Glutamatergic neuron (in vitro differentiated cells): Measurements from ENCODE around the gene KCNA2. TPM values are rescaled to one million over a fixed set of nuclear protein-coding genes. Genes with fewer than 3 reads are reported as not detected.

Source experiments
- DNase-seq: peaks from one replicate; pipeline ENCODE4 v3.0.0; 2022
- H3K27ac Mint-ChIP-seq: one replicate; pipeline ENCODE4 v1.8.0; 2020; ENCODE audit warnings: mild to moderate bottlenecking, mixed read lengths, inconsistent platforms; ENCODE audit not compliant: unreplicated experiment
- H3K27me3 Mint-ChIP-seq: one replicate; pipeline ENCODE4 v1.8.0; 2020; ENCODE audit warnings: mild to moderate bottlenecking, moderate library complexity, mixed read lengths, inconsistent platforms; ENCODE audit not compliant: unreplicated experiment
- H3K36me3 Mint-ChIP-seq: one replicate; pipeline ENCODE4 v1.8.0; 2020; ENCODE audit warnings: mild to moderate bottlenecking, mixed read lengths, inconsistent platforms; ENCODE audit not compliant: unreplicated experiment
- H3K4me1 Mint-ChIP-seq: one replicate; pipeline ENCODE4 v1.8.0; 2020; ENCODE audit warnings: mild to moderate bottlenecking, low read depth, mixed read lengths, inconsistent platforms; ENCODE audit not compliant: unreplicated experiment
- H3K4me3 Mint-ChIP-seq: one replicate; pipeline ENCODE4 v1.8.0; 2020; ENCODE audit warnings: mild to moderate bottlenecking, mixed read lengths, inconsistent platforms; ENCODE audit not compliant: unreplicated experiment
- H3K9me3 Mint-ChIP-seq: one replicate; pipeline ENCODE4 v1.8.0; 2020; ENCODE audit warnings: mild to moderate bottlenecking, moderate library complexity, mixed read lengths, inconsistent platforms; ENCODE audit not compliant: unreplicated experiment
- total RNA-seq: library from RNA; stranded (reverse); fragmentation: NEBNext Ultra II Directional; extraction: Animal tissue kit (Norgen Biotek cat#: 25700); gene quantifications from one replicate; pipeline ENCODE4 v1.2.1, GENCODE V29; 2021; ENCODE audit not compliant: unreplicated experiment
- TF ChIP-seq, protein P1 (sequence below): fragments of 200-600 bp; sonication (generic); IDR thresholded peaks from one replicate; pipeline ENCODE4 v1.5.0; 2021; ENCODE audit not compliant: partially characterized antibody, unreplicated experiment

The KCNA2 gene
- total RNA-seq, 1 donor from 2014 or later, result 19.7 TPM

- no peaks in the 10 kb centered on the region for H3K36me3 Mint-ChIP-seq
- DNase-seq, result no peak
- peak overlapping the region; percentile 28 for H3K27ac Mint-ChIP-seq
- H3K4me1 Mint-ChIP-seq, result peaks cover 23% of the 10 kb centered on the region
- H3K4me3 Mint-ChIP-seq, result no peak overlapping the region
- H3K27me3 Mint-ChIP-seq, result peaks cover 5% of the 10 kb centered on the region
- peaks cover 11% of the 10 kb centered on the region for H3K9me3 Mint-ChIP-seq
- TF ChIP-seq, protein P1, sequence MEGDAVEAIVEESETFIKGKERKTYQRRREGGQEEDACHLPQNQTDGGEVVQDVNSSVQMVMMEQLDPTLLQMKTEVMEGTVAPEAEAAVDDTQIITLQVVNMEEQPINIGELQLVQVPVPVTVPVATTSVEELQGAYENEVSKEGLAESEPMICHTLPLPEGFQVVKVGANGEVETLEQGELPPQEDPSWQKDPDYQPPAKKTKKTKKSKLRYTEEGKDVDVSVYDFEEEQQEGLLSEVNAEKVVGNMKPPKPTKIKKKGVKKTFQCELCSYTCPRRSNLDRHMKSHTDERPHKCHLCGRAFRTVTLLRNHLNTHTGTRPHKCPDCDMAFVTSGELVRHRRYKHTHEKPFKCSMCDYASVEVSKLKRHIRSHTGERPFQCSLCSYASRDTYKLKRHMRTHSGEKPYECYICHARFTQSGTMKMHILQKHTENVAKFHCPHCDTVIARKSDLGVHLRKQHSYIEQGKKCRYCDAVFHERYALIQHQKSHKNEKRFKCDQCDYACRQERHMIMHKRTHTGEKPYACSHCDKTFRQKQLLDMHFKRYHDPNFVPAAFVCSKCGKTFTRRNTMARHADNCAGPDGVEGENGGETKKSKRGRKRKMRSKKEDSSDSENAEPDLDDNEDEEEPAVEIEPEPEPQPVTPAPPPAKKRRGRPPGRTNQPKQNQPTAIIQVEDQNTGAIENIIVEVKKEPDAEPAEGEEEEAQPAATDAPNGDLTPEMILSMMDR, result no peak
Measured at GRCh38 chr1:110634455-110635311, 28.5 kb upstream of the KCNA2 start.

DNA sequence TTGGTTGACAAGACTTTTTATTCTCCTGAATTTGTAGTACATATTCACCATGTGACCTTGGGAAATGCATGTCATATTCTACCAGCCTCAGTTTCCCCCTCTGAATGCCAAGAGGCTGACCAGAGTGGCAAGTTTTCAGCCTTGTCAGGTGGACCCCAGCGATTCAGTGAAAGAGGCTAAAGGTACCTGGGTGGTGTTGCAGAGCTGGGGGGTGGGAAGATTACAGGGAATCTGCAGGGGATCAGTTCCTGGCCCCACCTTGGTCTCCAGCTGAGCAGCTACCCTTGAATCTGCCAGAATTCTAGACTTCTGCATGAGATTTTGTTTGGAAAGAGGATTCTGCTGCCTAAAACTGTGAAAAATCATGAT lies 27.9 kb upstream of the KCNA2 start:
- Mint-ChIP-seq H3K4me3 (no peak overlapping the region), H3K9me3 (peaks cover 11% of the 10 kb centered on the region), H3K4me1 (peaks cover 23% of the 10 kb centered on the region), H3K36me3 (no peaks in the 10 kb centered on the region), H3K27ac (no peak overlapping the region), H3K27me3 (peaks cover 5% of the 10 kb centered on the region)
- TF ChIP-seq, protein P1, result no peak
- DNase-seq, result no peak

- H3K4me3 Mint-ChIP-seq, result no peak overlapping the region
Measured at GRCh38 chr1:110633646-110634030, 27.5 kb upstream of the KCNA2 start.

GRCh38 chr1:110631836-110632620 lies 25.9 kb upstream of the KCNA2 start:
- Mint-ChIP-seq H3K4me1 (peaks cover 10% of the 10 kb centered on the region), H3K4me3 (no peak overlapping the region), H3K27me3 (peaks cover 5% of the 10 kb centered on the region), H3K36me3 (no peaks in the 10 kb centered on the region), H3K27ac (no peak overlapping the region), H3K9me3 (peaks cover 4% of the 10 kb centered on the region)
- DNase-seq, result no peak
- TF ChIP-seq, protein P1, result no peak

More at GRCh38 chr1:110633646-110634030, 27.5 kb upstream of the KCNA2 start:
- Mint-ChIP-seq H3K27me3 (peaks cover 5% of the 10 kb centered on the region), H3K4me1 (peaks cover 21% of the 10 kb centered on the region), H3K27ac (no peak overlapping the region), H3K36me3 (no peaks in the 10 kb centered on the region), H3K9me3 (peaks cover 11% of the 10 kb centered on the region)
- no peak for DNase-seq
- TF ChIP-seq, protein P1, result no peak
